GM04503 (cell line): ENCODE measurements around the gene CDKN1B.

Experiments
- DNase-seq: peaks from one replicate; pipeline ENCODE4 v3.0.0-alpha.2; 2012; ENCODE audit warnings: low read depth

Gene CDKN1B

DNA sequence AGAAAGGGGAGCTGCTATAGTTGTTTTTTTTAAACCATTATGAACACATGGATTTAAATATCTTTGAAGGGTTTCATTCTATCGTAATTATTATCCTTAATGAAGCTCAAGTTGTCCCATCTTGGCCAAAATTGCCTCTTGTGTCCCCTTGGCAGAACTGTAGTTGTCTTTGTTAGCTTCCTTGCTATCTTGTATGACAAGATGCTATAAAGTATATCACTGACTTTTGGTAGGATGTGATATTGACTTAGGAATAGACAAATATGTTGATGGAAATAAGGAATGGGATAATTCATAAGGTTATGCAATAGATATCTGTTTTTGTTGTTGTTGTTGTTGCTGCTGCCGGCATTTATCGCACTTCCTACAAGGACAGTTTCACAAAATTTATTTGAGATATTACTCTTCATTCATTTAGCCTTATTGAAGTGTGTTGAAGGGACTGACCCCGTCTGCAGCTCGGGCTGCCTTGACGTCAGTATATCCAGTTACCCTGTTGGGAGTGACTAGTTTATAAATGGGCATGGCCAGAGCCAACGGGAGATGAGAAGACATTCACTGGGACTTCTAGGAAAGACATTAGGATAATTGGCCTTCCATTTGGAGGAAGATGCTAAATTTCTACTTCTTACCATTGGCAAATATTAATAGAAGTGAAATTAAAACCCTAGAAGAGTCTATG is 42.2 kb downstream of the CDKN1B start:
- DNase-seq = no peak

DNA sequence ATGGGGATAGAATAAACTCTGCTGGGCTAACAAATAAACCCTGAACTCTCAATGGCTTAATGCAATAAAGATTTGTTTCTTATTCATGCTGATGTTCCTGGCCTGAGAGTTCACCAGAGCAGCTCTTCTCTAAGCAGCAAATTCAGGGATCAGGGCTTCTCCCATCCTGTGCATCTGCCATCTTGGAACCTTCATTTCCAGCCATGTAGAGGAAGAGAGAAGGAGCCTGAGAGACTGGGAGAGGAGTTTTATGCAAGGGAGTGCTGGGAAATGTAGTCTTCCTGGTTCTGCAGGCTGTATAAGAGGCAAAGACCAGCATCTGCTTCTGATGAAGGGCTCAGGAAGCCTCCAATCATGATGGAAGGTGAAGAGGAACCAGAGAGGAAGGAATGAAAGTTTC is 47.7 kb downstream of the CDKN1B start:
- no peak for DNase-seq

DNA sequence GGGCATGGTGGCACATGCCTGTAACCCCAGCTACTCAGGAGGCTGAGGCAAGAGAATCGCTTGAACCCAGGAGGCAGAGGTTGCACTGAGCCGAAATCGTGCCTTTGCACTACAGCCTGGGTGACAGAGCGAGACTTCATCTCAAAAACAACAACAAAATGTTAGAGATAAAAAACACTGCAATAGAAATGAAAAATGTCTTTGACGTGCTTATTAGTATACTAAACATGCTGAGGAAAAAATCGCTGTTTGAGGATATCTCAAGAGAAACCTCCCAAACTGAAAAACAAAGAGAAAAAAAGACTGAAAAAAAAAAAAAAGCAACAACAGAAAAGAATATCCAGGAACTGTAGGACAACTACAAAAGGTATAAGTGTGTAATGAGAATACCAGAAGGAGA is 53.1 kb downstream of the CDKN1B start:
- no peak for DNase-seq
